ENCODE data around the gene NRG2. TPM values are rescaled to one million over a fixed set of nuclear protein-coding genes. Genes with fewer than 3 reads are reported as not detected.

The NRG2 gene
- 1.9 TPM for total RNA-seq
- long read RNA-seq, partial matches to known transcripts, result 0 of 3 reads
- long read RNA-seq, other reads (novel, unspliced or antisense), result 3 of 3 reads

GRCh38 chr5:140042643-140043507, at the start of gene NRG2:
Gene NRG2, minus strand, starts transcription at chr5:140043299.
- intact Hi-C loops (cut with DNase I), result loop anchor here (5.0 kb wide), 2 partner anchors 41 to 61 kb away; no protein-coding TSS in a partner anchor
- DNase-seq (ENCODE audit: missing footprints) (peak; percentile 84), ATAC-seq (peak; percentile 92)

- ATAC-seq, result no peak
- intact Hi-C loops (cut with DNase I), result no loop called here
- DNase-seq (ENCODE audit: missing footprints), result no peak
Measured at GRCh38 chr5:140090251-140090650, 47.2 kb upstream of the NRG2 start.

GRCh38 chr5:140084541-140084940, 41.4 kb upstream of the NRG2 start:
- peak; percentile 32 for DNase-seq (ENCODE audit: missing footprints)
- ATAC-seq, result peak; percentile 81
- intact Hi-C loops (cut with DNase I), result no loop called here

- ATAC-seq, result no peak
- no peak for DNase-seq (ENCODE audit: missing footprints)
- intact Hi-C loops (cut with DNase I), result no loop called here
Measured at GRCh38 chr5:140083650-140084049, 40.6 kb upstream of the NRG2 start.

GRCh38 chr5:140083120-140083519, 40.0 kb upstream of the NRG2 start:
- no peak for DNase-seq (ENCODE audit: missing footprints)
- intact Hi-C loops (cut with DNase I), result no loop called here
- no peak for ATAC-seq

GRCh38 chr5:140076788-140077187, 33.7 kb upstream of the NRG2 start:
- no peak for ATAC-seq
- intact Hi-C loops (cut with DNase I), result no loop called here
- no peak for DNase-seq (ENCODE audit: missing footprints)

- ATAC-seq, result no peak
- intact Hi-C loops (cut with DNase I), result no loop called here
Measured at GRCh38 chr5:140076142-140076541, 33.0 kb upstream of the NRG2 start.

GRCh38 chr5:140075371-140075770, 32.3 kb upstream of the NRG2 start:
- DNase-seq (ENCODE audit: missing footprints) (no peak), ATAC-seq (no peak)
- intact Hi-C loops (cut with DNase I), result no loop called here

More at GRCh38 chr5:140076142-140076541, 33.0 kb upstream of the NRG2 start:
- DNase-seq (ENCODE audit: missing footprints), result no peak

GRCh38 chr5:140073296-140073695, 30.2 kb upstream of the NRG2 start:
- DNase-seq (ENCODE audit: missing footprints), result no peak
- no peak for ATAC-seq
- intact Hi-C loops (cut with DNase I), result loop anchor here (1.0 to 2.0 kb wide), 2 partner anchors 72 to 84 kb away; no protein-coding TSS in a partner anchor

- DNase-seq (ENCODE audit: missing footprints), result peak; percentile 51
- intact Hi-C loops (cut with DNase I), result loop anchor here (1.0 to 2.0 kb wide), 2 partner anchors 72 to 84 kb away; no protein-coding TSS in a partner anchor
Measured at GRCh38 chr5:140072812-140073211, 29.7 kb upstream of the NRG2 start.

GRCh38 chr5:140060816-140061215, 17.7 kb upstream of the NRG2 start:
- DNase-seq (ENCODE audit: missing footprints) (no peak), ATAC-seq (no peak)
- intact Hi-C loops (cut with DNase I), result no loop called here

More at GRCh38 chr5:140072812-140073211, 29.7 kb upstream of the NRG2 start:
- ATAC-seq, result no peak

- DNase-seq (ENCODE audit: missing footprints) (no peak), ATAC-seq (no peak)
- intact Hi-C loops (cut with DNase I), result no loop called here
Measured at GRCh38 chr5:140058212-140058932, 15.3 kb upstream of the NRG2 start.

GRCh38 chr5:140056880-140057279, 13.8 kb upstream of the NRG2 start:
- intact Hi-C loops (cut with DNase I), result no loop called here
- ATAC-seq (no peak), DNase-seq (ENCODE audit: missing footprints) (no peak)

- DNase-seq (ENCODE audit: missing footprints), result no peak
- intact Hi-C loops (cut with DNase I), result no loop called here
- no peak for ATAC-seq
Measured at GRCh38 chr5:140055152-140055551, 12.1 kb upstream of the NRG2 start.

GRCh38 chr5:140054086-140054689, 11.1 kb upstream of the NRG2 start:
- ATAC-seq, result no peak
- no peak for DNase-seq (ENCODE audit: missing footprints)
- intact Hi-C loops (cut with DNase I), result no loop called here

- intact Hi-C loops (cut with DNase I), result no loop called here
- no peak for DNase-seq (ENCODE audit: missing footprints)
- no peak for ATAC-seq
Measured at GRCh38 chr5:140051950-140052349, 8.9 kb upstream of the NRG2 start.

- DNase-seq (ENCODE audit: missing footprints), result no peak
- intact Hi-C loops (cut with DNase I), result no loop called here
- ATAC-seq, result no peak
Measured at GRCh38 chr5:140049713-140050112, 6.6 kb upstream of the NRG2 start.

GRCh38 chr5:140049205-140049604, 6.1 kb upstream of the NRG2 start:
- DNase-seq (ENCODE audit: missing footprints) (no peak), ATAC-seq (no peak)
- intact Hi-C loops (cut with DNase I), result no loop called here

GRCh38 chr5:140044041-140044440, 942 bp upstream of the NRG2 start:
- DNase-seq (ENCODE audit: missing footprints), result no peak
- no peak for ATAC-seq
- intact Hi-C loops (cut with DNase I), result loop anchor here (5.0 kb wide), 2 partner anchors 42 to 62 kb away; no protein-coding TSS in a partner anchor

All from Right ventricle myocardium inferior (tissue), 1 donor.